Stimulated activated CD4-positive, alpha-beta T cell treated with anti-CD3 and anti-CD28 coated beads, Interleukin-4, amount 100 ng/mL, for 4 hours (primary cell): Measurements from ENCODE around the gene MTF1.
"Not testable (repeated sequence)": the region's sequence is repeated elsewhere in the genome, so short reads cannot be mapped to it uniquely, and the experiment has no call there.

ENCODE experiments used
- DNase-seq, 2 experiments: peaks; one replicate each; pipeline ENCODE4 v3.0.0-alpha.2; 2020

The MTF1 gene

GRCh38 chr1:37859507-37860345 is at the start of gene MTF1:
Gene MTF1, minus strand, starts transcription at chr1:37859592. Its CDS starts 1,934 bp downstream, at chr1:37857658.
- DNase-seq: peak; percentile 94 to 98

DNA sequence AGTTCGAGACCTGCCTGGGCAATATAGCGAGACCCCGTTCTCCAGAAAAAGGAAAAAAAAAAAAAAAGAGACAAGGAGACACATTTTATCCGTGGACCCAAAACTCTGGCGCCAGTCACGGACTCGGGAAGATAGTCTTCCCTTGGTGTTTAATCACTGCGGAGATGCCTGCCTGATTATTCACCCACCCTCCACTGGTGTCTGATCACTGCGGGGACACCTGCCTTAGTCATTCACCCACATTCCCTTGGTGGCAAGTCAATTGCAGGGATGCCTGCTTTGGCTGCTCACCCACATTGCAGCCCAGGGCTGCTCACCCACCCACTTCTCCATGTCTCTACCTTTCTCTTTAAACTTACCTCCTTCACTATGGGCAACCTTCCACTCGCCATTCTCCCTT is 49.1 kb upstream of the MTF1 start:
- not testable (repeated sequence) for DNase-seq

DNA sequence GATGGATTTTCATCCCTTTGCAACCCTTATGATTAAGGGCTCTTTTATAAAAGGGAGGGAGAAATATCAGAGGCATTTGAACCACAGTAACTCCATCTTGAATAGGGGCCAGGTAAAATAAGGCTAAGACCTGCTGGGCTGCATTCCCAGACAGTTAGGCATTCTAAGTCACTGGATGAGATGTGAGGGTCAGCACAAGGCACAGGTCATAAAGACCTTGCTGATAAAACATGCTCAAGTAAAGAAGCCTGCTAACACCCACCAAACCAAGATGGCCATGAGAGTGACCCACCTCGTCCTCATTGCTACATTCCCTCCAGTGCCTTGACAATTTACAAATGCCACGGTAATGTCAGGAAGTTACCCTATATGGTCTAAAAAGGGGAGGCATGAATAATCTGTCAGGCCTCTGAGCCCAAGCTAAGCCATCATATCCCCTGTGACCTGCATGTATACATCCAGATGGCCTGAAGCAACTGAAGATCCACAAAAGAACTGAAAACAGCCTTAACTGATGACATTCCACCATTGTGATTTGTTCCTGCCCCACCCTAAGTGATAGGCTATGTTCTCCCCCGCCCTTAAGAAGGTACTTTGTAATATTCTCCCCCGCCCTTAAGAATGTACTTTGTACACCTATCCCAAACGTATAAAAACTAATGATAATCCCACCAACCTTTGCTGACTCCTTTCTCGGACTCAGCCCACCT is 48.2 kb upstream of the MTF1 start:
- not testable (repeated sequence) for DNase-seq

DNA sequence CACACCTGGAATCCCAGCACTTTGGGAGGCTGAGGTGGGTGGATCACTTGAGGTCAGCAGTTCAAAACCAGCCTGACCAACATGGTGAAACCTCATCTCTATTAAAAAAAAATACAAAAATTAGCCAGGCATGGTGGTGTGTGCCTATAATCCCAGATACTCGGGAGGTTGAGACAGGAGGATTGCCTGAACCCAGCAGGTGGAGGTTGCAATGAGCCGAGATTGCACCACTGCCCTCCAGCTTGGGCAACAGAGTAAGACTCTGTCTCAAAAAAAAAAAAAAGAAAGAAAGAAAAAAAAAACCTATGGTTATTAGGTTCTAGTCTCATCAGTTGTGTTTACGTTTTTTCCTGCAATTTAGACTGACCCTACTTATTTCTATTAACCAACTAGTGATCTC is 47.2 kb upstream of the MTF1 start:
- not testable (repeated sequence) for DNase-seq

DNA sequence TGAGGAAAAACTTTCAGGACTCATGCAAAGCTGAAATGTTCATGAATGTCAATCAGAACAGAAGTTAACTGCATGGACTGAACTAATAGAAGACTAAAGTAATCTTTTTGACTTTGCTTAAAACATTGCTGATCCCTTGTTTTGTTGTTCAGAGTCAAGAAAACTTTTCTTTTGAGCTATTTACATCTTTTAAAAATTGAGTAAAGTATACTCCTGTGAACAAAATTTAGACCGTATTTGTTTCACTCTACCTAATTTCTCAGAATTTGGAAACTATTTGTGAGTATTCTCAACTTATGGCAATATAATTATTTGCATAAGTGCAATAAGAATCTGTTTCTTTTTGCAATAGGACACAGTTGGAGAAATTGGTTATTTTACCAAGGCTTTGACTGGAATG is 46.3 kb upstream of the MTF1 start:
- DNase-seq: no peak

DNA sequence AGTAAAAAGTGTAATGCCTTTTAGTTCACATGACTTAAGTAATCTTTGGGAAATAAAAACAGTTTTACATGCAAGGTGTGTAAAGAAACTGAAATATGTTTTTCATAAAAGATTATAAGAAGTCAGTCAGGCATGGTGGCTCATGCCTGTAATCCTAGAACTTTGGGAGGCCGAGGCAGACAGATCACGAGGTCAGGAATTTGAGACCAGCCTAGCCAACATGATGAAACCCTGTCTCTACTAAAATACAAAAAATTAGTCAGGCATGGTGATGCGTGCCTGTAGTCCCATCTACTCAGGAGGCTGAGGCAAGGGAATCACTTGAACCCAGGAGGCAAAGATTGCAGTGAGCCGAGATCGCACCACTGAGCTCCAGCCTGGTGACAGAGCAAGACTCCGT is 44.5 kb upstream of the MTF1 start:
- DNase-seq: not testable (repeated sequence)

DNA sequence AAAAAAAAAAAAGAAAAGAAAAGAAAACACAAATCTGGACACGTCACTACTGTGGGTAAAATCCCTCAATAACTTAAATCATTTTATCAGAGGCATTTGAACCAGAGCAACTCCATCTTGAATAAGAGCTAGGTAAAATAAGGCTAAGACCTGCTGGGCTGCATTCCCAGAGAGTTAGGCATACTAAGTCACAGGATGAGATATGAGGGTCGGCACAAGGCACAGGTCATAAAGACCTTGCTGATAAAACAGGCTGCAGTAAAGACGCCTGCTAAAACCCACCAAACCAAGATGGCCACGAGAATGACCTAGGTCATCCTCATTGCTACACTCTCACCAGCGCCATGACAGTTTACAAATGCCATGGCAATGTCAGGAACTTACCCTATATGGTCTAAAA is 43.6 kb upstream of the MTF1 start:
- DNase-seq: no peak

DNA sequence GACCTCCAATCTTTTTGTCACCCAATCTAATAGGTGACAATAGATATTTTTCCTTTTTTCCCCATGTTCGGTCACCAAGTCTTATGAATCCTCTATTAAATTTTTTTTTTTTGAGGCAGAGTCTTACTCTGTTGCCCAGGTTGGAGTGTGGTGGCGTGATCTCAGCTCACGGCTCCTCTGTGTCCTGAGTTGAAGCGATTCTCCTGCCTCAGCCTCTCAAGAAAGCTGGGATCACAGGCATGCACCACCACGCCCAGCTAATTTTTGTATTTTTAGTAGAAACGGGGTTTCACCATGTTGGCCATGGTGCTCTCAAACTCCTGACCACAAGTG is 42.5 kb upstream of the MTF1 start:
- no peak for DNase-seq

GRCh38 chr1:37901191-37901892 is 42.0 kb upstream of the MTF1 start:
- no peak for DNase-seq

- DNase-seq: not testable (repeated sequence)
These were observed 38.2 kb upstream of the MTF1 start for GRCh38 chr1:37897563-37897962.

GRCh38 chr1:37893673-37894072 is 34.3 kb upstream of the MTF1 start:
- no peak for DNase-seq

GRCh38 chr1:37892151-37893047 is 33.0 kb upstream of the MTF1 start:
- DNase-seq: no peak

GRCh38 chr1:37890378-37891014 is 31.1 kb upstream of the MTF1 start:
- no peak for DNase-seq

GRCh38 chr1:37888022-37888700 is 28.8 kb upstream of the MTF1 start:
- no peak for DNase-seq

GRCh38 chr1:37884145-37884544 is 24.8 kb upstream of the MTF1 start:
- DNase-seq: no peak

DNA sequence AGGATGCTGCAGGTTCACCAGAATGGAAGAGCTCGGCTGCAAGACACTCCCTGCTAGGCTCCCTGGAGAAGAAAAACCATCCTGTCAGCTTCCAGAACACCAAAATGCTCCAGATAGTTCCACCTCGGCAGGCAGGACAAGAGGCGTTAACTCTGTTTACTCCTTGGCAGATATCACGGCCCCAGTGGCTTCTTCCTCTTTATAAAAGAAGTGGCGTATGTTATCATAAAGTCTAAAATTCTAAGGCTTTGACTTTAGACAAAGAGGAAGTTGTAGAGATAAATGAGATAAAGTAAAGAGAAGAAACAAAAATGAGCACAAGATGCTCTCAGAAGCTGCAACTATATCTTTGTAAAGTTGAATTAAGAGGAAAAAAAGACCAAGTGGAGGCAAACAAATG is 24.3 kb upstream of the MTF1 start:
- no peak for DNase-seq

DNA sequence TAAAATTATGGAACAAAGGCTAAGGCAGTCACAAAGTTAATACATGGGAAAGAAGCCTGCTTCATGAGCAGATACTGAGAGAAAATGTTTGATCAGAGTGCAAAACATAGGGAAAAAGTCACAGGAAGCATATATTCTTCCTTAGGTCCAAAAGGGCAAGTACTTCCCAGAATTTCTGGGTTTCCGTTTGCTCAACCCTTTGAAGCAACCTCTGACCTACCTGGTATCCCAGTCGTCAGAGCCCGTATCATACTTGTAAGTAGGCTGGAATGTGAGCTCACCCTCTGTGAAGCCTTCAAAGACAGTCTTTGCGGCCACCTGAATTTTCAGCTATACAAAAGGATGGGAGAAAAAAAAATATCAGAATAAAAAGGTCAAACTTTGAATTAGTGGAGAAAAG is 20.5 kb upstream of the MTF1 start:
- DNase-seq: no peak

DNA sequence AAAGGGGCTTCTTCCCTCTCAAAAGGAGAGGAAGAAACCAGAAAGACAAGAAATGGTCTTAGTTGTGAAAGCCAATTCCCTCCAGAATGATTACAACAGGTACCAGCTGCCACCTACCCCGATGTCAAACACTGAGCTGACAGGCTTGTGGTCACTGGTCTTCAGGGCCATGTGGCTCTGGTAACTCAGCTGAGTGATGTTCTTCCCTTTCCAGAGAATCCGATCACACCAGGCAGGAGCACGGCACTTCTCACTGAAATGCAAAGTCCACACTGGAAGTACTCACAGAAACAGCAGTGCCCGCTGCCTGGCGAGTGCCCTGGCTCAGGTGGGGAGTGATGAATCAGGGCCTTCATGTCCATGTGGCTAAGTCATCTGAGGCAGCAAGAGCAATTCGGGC is 18.7 kb upstream of the MTF1 start:
- no peak for DNase-seq

DNA sequence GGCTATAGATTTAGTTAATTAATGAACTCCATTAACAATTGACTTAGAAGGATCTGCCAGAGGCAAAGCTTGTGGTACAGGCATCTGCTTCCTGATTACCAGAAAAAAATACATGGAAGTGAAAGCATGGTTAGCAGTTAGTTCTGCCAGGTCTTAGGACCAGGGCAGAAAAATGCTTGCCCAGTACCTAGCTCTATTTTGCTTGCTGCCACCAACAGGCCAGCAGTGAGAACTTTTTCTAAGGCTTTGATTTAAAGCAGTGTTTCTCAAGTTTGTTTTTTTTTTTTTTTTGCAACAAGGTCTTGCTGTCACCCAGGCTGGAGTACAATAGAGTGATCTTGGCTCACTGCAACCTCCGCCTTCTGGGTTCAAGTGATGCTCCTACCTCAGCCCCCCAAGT is 16.4 kb upstream of the MTF1 start:
- no peak for DNase-seq

DNA sequence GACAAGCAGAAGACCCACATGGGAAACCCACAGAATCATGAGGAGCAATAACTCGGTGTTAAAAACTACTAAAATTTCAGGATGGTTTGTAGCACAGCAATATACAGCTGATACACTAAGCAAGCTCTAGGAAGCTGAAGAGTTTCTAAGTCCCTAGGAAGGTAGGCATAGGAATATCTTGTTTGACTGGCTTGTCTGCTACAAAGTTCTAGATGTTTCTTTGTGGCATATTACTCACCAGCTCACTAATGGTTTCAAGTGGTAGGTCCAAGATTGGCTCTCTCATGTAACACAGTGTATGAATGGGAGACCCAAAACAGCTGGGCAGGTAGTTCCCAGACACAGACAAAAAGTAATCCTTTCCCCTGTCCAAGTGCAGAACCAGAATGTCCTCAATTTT is 13.3 kb upstream of the MTF1 start:
- DNase-seq: no peak

GRCh38 chr1:37868466-37868865 is 9.1 kb upstream of the MTF1 start:
- no peak for DNase-seq

GRCh38 chr1:37867784-37868183 is 8.4 kb upstream of the MTF1 start:
- DNase-seq: no peak
